Stimulated activated effector memory CD8-positive, alpha-beta T cell treated with anti-CD3 and anti-CD28 coated beads, Interleukin-12 subunit alpha, Interleukin-12 subunit beta, amount 100 ng/mL, for 72 hours (primary cell): ENCODE measurements around the gene ADAM17.
"Not testable (repeated sequence)": the region's sequence is repeated elsewhere in the genome, so short reads cannot be mapped to it uniquely, and the experiment has no call there.

Experiments used
- ATAC-seq: fragments of 150-1000 bp; cut with Tn5 transposase; 2 replicates; pipeline ENCODE4 v1.10.0; 2021
- DNase-seq, 2 donors: peaks; one replicate each; pipeline ENCODE4 v3.0.0; 2021 to 2022; ENCODE audit warnings: low spot score in 2 of 2
- H3K27ac Mint-ChIP-seq: one replicate; pipeline ENCODE4 v1.8.0; 2022; ENCODE audit warnings: mild to moderate bottlenecking, mixed read lengths
- H3K36me3 Mint-ChIP-seq: one replicate; pipeline ENCODE4 v1.8.0; 2022; ENCODE audit warnings: mild to moderate bottlenecking, mixed read lengths
- H3K4me1 Mint-ChIP-seq: one replicate; pipeline ENCODE4 v1.8.0; 2022; ENCODE audit warnings: mixed read lengths
- H3K4me3 Mint-ChIP-seq: one replicate; pipeline ENCODE4 v1.8.0; 2022; ENCODE audit warnings: mild to moderate bottlenecking, mixed read lengths
- H3K9me3 Mint-ChIP-seq: one replicate; pipeline ENCODE4 v1.8.0; 2022; ENCODE audit warnings: mixed read lengths

The ADAM17 gene

DNA sequence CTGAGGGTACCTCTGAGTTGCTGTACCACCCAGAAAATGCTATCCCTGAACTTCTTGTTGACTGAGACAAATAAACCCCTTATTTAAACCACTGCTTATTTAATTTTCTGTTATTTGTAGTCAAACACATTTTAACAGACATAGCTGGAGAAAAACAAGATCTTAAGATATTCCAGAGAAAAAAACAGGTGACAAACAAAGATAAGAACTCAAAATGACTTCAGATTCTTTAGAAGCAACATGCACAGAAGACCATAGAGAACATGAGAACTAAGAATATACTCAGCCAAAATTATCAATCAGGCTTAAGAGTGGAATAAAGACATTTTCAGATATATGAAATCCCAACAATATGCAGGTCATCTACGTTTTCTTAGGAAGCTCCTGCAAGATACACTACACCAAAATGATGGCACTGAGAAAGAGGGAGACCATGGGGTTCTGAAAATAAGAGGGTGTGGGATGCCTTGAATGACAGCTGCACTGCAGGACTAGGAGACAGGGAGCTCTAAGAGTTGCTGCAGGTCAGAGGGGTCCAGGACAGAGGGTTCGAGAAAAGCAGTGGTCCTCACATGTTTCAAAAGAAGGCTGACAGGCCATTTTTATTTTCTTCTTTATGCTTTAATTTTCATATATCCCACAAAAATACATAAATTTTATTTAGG, 38.4 kb downstream of the ADAM17 start:
- Mint-ChIP-seq H3K9me3 (no peaks in the 10 kb centered on the region), H3K27ac (peak overlapping the region; percentile 61), H3K4me1 (no peaks in the 10 kb centered on the region), H3K4me3 (no peak overlapping the region), H3K36me3 (peaks cover 100% of the 10 kb centered on the region)
- DNase-seq (no peak), ATAC-seq (no peak)

DNA sequence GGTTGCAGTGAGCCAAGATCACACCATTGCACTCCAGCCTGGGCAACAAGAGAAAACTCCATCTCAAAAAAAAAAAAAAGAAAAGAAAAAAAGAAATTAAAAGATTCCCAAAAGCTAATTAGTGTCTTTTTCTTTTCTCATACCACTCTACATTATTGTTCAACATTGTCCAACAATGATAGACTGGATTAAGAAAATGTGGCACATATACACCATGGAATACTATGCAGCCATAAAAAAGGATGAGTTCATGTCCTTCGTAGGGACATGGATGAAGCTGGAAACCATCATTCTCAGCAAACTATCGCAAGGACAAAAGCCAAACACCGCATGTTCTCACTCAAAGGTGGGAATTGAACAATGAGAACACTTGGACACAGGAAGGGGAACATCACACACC, 41.7 kb downstream of the ADAM17 start:
- ATAC-seq, H3K4me3 Mint-ChIP-seq, DNase-seq, H3K4me1 Mint-ChIP-seq, H3K9me3 Mint-ChIP-seq, H3K27ac Mint-ChIP-seq: not testable (repeated sequence)
- peaks cover 100% of the 10 kb centered on the region for H3K36me3 Mint-ChIP-seq

DNA sequence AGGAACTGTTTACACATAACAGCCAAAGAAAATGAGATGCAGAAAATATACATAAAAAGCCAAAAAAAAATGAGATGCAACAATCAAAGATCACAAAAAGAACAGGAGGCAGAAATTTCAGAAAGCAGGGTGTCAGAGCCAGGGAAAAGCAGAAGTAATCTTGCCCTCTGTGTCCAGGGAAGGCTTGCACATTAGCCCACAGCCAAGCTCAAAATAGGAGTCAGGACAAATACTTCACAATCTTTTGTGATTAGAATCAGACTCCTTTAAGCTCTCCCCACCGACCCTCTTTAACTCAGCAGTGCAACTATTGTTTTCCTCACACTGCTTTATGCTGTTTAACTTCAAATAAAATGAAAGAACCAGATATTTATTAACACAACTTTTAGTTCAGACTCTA, 46.7 kb downstream of the ADAM17 start:
- peaks cover 100% of the 10 kb centered on the region for H3K36me3 Mint-ChIP-seq

DNA sequence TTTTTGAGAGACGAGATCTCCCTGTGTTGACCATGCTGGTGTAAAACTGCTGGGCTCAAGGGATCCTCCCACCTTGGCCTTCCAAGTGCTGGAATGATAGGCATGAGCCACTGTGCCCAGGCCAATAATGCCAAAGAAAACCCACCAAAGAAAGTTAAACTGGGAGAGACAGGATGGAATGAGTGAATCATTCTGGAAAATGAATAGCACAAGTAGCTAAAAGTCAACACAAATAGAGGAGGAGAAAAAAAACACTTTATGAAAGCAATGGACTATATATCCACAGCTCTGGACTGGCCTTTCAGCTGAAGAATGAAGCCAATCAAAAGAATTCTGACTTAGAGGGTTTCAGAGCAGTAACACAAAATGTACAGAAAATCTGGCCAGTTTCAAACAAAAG, 57.4 kb downstream of the ADAM17 start:
- Mint-ChIP-seq H3K27ac (peak overlapping the region; percentile 48), H3K4me1 (peaks cover 41% of the 10 kb centered on the region)
- no peak for DNase-seq

More for the DNA sequence above, 46.7 kb downstream of the ADAM17 start:
- no peak for ATAC-seq
- DNase-seq: no peak
- H3K4me1 Mint-ChIP-seq: no peaks in the 10 kb centered on the region
- H3K4me3 Mint-ChIP-seq: no peak overlapping the region
- no peaks in the 10 kb centered on the region for H3K9me3 Mint-ChIP-seq
- H3K27ac Mint-ChIP-seq: no peak overlapping the region

DNA sequence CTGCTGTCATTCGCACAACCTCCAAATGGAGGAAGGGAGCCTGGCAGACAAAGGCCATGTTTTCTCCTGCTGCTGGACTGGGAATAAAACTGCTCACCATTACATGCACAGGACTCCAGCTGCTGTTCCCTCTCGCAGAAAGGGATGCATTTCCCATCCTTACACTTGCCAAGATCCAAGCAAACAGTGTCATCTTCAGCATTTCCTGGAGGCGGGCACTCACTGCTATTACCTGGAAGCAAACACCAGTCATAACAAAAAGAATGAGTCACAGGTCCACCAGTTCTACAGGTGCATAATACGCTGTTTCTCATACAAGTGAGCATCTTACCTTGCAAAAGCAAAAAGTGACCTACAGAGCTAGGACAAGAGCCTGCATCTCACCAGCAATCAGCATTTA, 58.6 kb downstream of the ADAM17 start:
- no peak for DNase-seq
- Mint-ChIP-seq H3K4me3 (no peak overlapping the region), H3K27ac (peak overlapping the region; percentile 40), H3K4me1 (peaks cover 42% of the 10 kb centered on the region), H3K36me3 (peaks cover 100% of the 10 kb centered on the region), H3K9me3 (no peaks in the 10 kb centered on the region)
- peak; percentile 47 for ATAC-seq

More for the DNA sequence above, 57.4 kb downstream of the ADAM17 start:
- Mint-ChIP-seq H3K9me3 (no peaks in the 10 kb centered on the region), H3K36me3 (peaks cover 100% of the 10 kb centered on the region), H3K4me3 (no peak overlapping the region)
- no peak for ATAC-seq

DNA sequence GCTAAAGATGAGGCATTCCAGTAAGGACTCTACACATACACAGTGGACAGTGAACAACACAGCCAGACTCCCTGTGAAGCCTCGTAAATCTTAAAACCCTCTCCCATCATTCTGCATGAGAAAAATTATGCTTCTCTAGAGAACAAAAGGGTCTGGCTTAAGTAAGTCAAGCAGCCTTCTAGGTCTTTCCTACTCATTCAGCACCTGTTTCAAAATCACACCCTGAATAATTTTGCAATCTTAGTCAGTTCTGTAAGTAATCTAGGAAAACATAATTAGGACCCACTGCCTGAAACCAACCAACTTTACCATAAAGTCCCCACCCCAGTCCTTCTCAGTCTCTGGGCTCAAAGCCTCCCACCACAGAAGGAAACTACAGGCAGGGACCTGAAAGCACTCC, 61.5 kb downstream of the ADAM17 start:
- Mint-ChIP-seq H3K4me3 (peak overlapping the region; percentile 14), H3K36me3 (peaks cover 100% of the 10 kb centered on the region), H3K4me1 (peaks cover 36% of the 10 kb centered on the region), H3K9me3 (no peaks in the 10 kb centered on the region), H3K27ac (peak overlapping the region; percentile 89)
- DNase-seq (no peak), ATAC-seq (peak; percentile 69)

DNA sequence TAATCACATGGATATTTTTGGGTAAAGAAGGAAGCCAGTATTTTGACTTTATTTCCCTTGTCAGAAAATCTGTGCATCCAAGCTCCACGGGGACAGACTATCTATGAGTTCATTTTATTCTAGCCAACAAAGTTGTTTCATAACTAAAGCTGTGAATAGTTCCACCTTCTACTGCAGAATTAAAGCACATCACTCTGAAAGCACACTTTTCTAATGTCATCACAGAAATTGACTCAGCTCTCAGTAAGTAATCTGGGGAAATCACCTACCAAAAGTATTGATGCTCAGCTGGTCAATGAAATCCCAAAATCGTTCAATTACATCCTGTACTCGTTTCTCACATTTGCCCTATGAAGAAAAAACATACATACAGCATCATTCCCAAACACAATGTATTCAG, 62.2 kb downstream of the ADAM17 start:
- peaks cover 100% of the 10 kb centered on the region for H3K36me3 Mint-ChIP-seq
- peak overlapping the region; percentile 14 for H3K4me3 Mint-ChIP-seq
- DNase-seq: no peak
- peaks cover 41% of the 10 kb centered on the region for H3K4me1 Mint-ChIP-seq
- peak overlapping the region; percentile 89 for H3K27ac Mint-ChIP-seq
- no peaks in the 10 kb centered on the region for H3K9me3 Mint-ChIP-seq
- peak; percentile 78 for ATAC-seq

DNA sequence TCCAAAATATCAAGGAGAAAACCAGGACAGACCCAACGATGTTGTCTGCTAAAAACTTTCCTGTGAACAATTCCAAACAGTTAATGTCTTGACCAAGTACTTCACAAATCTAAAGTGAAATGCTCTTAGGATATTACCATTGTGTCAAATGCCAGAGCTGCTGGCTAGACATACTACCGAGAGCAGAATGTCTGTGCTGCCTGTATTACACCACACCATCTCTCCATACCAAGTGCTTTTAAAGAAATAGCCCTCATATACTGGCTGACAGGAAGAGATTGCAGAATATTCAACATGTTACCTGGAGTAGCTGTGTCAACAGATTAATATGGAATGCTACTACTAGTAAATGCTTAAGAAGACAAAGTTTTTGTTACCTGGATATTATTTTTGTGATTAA, 62.7 kb downstream of the ADAM17 start:
- ATAC-seq: no peak
- H3K4me1 Mint-ChIP-seq: peaks cover 46% of the 10 kb centered on the region
- peaks cover 100% of the 10 kb centered on the region for H3K36me3 Mint-ChIP-seq
- H3K4me3 Mint-ChIP-seq: no peak overlapping the region
- no peak for DNase-seq
- H3K27ac Mint-ChIP-seq: peak overlapping the region; percentile 89
- H3K9me3 Mint-ChIP-seq: no peaks in the 10 kb centered on the region

DNA sequence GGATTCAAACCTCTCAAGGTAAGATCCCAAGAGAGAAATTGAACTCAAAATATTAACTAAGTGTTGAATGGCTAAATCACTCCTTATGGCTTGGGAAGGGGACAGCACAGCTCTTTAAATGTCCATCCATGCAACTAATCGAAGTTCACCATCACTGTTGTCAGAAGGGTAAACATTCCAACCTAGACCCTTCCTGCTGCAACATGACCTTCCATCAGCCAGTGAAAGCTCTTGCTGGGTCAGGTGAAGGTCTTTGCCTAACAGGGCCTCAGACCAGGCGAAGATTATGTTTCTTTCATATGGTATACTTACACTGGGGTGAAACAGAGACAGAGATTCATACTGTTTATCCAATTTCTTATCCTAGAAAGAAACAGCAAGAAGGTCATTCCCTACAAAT, 64.8 kb downstream of the ADAM17 start:
- ATAC-seq (no peak), DNase-seq (no peak)
- no peak overlapping the region for H3K4me3 Mint-ChIP-seq
- H3K9me3 Mint-ChIP-seq: no peaks in the 10 kb centered on the region
- H3K4me1 Mint-ChIP-seq: peaks cover 36% of the 10 kb centered on the region
- peaks cover 100% of the 10 kb centered on the region for H3K36me3 Mint-ChIP-seq
- peak overlapping the region; percentile 34 for H3K27ac Mint-ChIP-seq

DNA sequence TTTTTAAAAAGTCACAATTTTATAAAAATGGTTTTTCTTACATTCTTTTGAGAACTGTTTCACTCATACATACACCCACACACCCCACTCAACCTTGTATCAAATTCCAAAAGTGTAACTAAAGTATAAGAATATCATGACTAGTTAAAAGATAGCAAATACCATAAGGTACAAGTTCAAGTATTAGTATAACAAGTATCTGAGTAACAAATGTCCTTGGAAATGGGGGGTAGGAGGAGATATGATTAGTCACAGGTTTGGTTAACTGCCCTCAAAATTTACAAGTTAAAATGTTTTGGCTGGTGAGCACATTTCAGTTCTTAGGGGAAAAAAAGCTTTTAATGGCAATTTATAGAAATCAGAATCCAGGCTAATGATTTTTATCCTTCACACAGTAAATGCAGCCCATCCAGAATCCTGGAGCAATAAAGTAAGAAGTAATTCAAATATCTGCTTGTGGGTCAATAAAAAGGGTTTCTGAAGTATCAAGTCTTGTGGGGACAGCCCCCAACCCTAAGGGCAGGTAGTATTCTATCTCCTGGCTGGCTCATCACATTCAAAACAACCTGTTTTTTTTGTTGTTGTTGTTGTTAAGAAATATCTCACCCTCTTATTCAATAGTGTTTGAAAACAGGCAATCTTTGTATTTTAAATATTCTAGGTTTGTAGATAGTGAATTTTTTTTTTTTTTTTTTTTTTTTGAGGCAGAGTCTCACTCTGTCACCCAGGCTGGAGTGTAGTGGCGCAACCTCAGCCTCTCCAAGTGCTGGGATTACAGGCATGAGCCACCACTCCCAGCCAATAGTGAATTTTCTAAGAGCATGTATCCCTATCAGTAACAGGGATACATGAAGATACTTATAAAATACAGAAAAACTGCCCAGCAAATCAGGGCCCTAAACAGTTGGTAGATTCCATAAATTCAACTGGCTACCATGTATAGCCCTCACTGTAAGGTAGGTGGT, 66.8 kb downstream of the ADAM17 start:
- Mint-ChIP-seq H3K36me3 (peaks cover 100% of the 10 kb centered on the region), H3K27ac (peak overlapping the region; percentile 61), H3K4me1 (peaks cover 22% of the 10 kb centered on the region), H3K4me3 (no peak overlapping the region), H3K9me3 (no peaks in the 10 kb centered on the region)
- no peak for DNase-seq
- ATAC-seq: peak; percentile 87

DNA sequence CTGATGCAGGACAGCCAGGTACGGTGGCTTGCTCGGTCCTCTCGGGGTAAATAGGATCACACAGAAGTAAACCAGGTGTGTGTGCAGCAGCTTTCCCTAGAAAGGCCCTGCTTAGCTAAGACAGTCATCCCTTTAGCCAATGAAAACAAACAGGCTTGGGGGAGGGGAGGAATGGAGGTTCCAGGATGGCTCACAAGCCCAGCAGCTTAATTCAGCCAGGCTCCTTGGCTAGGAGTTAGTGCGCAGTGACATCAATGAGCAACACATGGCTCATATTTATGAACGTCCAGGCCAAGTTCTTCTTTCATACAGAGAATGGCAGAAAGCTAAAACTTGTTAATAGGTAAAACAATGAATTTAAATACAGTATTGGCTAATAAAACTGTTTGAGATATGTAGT, 71.1 kb downstream of the ADAM17 start:
- DNase-seq (no peak), ATAC-seq (no peak)
- Mint-ChIP-seq H3K9me3 (no peaks in the 10 kb centered on the region), H3K36me3 (peaks cover 100% of the 10 kb centered on the region), H3K4me1 (peaks cover 17% of the 10 kb centered on the region), H3K27ac (peak overlapping the region; percentile 48), H3K4me3 (no peak overlapping the region)

DNA sequence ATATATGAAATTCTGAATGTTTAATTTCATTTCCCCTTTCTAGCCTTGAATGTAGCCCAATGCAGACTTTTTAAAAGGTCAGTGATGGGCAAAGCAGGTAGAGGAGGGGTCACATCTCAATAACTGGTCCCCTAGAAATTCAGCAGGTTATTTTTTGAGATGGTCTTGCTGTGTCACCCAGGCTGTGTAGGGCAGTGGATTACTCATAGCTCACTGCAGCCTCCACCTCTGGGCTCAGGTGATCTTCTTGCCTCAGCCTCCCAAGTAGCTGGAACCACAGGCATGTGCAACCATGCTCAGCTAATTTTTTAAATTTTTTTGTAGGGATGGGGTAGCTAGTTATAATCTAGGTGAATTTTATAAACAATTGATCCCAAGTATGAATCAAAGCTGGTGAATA, 72.5 kb downstream of the ADAM17 start:
- H3K4me3 Mint-ChIP-seq: no peak overlapping the region
- DNase-seq: no peak
- H3K36me3 Mint-ChIP-seq: peaks cover 100% of the 10 kb centered on the region
- no peaks in the 10 kb centered on the region for H3K9me3 Mint-ChIP-seq
- peaks cover 14% of the 10 kb centered on the region for H3K4me1 Mint-ChIP-seq
- no peak overlapping the region for H3K27ac Mint-ChIP-seq
- no peak for ATAC-seq

DNA sequence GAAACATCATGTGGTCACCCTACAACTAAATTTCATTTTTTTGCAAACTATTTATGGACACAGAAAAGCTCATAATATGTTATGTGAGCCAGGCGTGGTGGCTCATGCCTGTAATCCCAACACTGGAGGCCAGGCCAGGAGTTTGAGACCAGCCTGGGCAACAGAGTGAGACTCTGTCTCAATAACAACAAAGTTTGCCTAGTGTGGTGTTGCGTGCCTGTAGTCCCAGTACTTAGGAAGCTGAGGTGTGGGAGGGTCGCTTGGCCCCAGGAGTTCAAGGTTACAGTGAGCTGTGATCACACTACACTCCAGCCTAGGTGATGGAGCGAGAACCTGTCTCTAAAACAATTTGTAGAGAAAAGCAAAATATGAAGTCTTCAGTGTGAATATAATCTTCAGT, 75.5 kb downstream of the ADAM17 start:
- H3K27ac Mint-ChIP-seq: peak overlapping the region; percentile 15
- ATAC-seq: no peak
- no peak for DNase-seq
- no peaks in the 10 kb centered on the region for H3K9me3 Mint-ChIP-seq
- peaks cover 23% of the 10 kb centered on the region for H3K4me1 Mint-ChIP-seq
- H3K4me3 Mint-ChIP-seq: no peak overlapping the region
- peaks cover 87% of the 10 kb centered on the region for H3K36me3 Mint-ChIP-seq

DNA sequence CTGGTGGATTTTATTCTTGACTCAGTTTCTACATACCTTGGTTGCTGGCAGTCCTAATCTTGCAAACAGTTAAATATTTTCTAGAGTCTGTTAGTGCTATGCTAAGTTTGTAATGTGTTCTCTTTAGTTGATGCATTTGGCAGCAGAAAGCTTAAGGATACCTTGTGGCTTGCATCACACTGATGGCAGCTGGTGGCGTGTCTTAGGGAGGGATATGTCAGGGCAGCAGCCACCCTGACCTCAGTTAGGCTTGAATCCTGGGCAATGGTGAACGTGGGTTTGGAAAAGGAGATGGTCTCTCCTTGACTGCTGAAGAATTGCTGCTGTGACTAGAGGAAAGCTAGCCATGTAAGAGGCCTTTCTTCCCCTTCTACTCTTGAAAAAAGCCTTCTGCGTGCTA, 77.1 kb downstream of the ADAM17 start:
- H3K4me3 Mint-ChIP-seq: no peak overlapping the region
- DNase-seq: no peak
- peaks cover 72% of the 10 kb centered on the region for H3K36me3 Mint-ChIP-seq
- H3K9me3 Mint-ChIP-seq: no peaks in the 10 kb centered on the region
- peaks cover 31% of the 10 kb centered on the region for H3K4me1 Mint-ChIP-seq
- H3K27ac Mint-ChIP-seq: peak overlapping the region; percentile 61
- no peak for ATAC-seq

DNA sequence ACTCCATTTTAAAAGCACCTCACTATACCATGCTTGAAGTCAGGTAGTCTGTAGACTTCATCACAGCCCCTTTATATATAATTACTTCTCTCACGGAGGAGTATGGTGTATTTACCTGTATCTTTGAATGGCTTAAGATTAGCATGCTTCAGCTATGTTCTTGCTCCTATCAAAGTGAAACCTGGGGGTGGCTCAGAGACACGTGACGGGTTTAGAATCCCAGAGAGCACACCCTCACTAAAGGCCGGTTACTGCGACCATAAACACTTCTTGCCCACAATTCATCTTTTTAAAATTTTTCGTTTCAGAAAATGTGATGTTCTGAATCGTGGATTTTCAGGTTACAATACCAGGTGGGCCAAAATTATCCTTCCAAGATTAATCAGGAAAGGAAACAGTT, 77.7 kb downstream of the ADAM17 start:
- no peaks in the 10 kb centered on the region for H3K9me3 Mint-ChIP-seq
- ATAC-seq (no peak), DNase-seq (no peak)
- peaks cover 37% of the 10 kb centered on the region for H3K4me1 Mint-ChIP-seq
- no peak overlapping the region for H3K4me3 Mint-ChIP-seq
- peak overlapping the region; percentile 61 for H3K27ac Mint-ChIP-seq
- H3K36me3 Mint-ChIP-seq: peaks cover 72% of the 10 kb centered on the region
